GM19468 (cell line): Measurements from ENCODE around the gene ASB3.

Source experiments
- ATAC-seq: cut with Tn5 transposase; IDR thresholded peaks from one replicate; pipeline ENCODE4 v1.9.1; 2021; ENCODE audit warnings: mild to moderate bottlenecking, moderate library complexity, moderate number of reproducible peaks; ENCODE audit not compliant: unreplicated experiment; ENCODE audit errors: extremely low read depth

The ASB3 gene

GRCh38 chr2:53620981-53621380 lies 165.8 kb downstream of the ASB3 start:
- no peak for ATAC-seq
